ENCODE results near the gene ITK. TPM values are rescaled to one million over a fixed set of nuclear protein-coding genes. Genes with fewer than 3 reads are reported as not detected.

ITK gene
- total and polyA plus RNA-seq, 2 donors (not counting 3 experiments of a cell fraction or from before 2014, with no cell fraction given): not detected

GRCh38 chr5:157247267-157247666, 66.6 kb downstream of the ITK start:
- H3K4me1 ChIP-seq (ENCODE audit: control insufficient read depth, extremely low read depth, insufficient read depth, low read length): no peaks in the 10 kb centered on the region
- intact Hi-C loops (cut with micrococcal nuclease) (no loop called here), dilution Hi-C loops (cut with MboI; ENCODE audit: extremely low pct_ligation_motif_present, low sequenced_read_pairs) (no loop called here)
- DNase-seq (ENCODE audit: low read depth, low spot score) (no peak), FAIRE-seq (no peak)
- H3K27me3 ChIP-seq (ENCODE audit: control insufficient read depth in 2 of 2, insufficient read depth in 2 of 2, low read length in 2 of 2): no peaks in the 10 kb centered on the region
- TF ChIP-seq MYC (IDR thresholded peaks at IDR 0.05; ENCODE audit: low read depth, low read length): no peak
- no peak for TF ChIP-seq FOS (IDR thresholded peaks at IDR 0.05; ENCODE audit: borderline replicate concordance, insufficient read depth, low read length)
- TF ChIP-seq GATA2 (IDR thresholded peaks at IDR 0.05; ENCODE audit: insufficient read depth, insufficient read length, low read depth, low read length): no peak
- TF ChIP-seq POLR2AphosphoS5 (IDR thresholded peaks at IDR 0.05; ENCODE audit: insufficient read depth, low read depth, low read length): no peak
- no peak for TF ChIP-seq JUN (IDR thresholded peaks at IDR 0.05; ENCODE audit: borderline replicate concordance, insufficient read depth, insufficient read length, low read depth)
- no peak for TF ChIP-seq EZH2 (IDR thresholded peaks at IDR 0.05; ENCODE audit: borderline replicate concordance, low read depth, low read length, severe bottlenecking)
- POLR2A ChIA-PET: no interaction called here
- H3K79me2 ChIP-seq (ENCODE audit: control insufficient read depth, insufficient read depth, low read length): no peaks in the 10 kb centered on the region
- no TSS peak for BruUV-seq (replicated peaks)
- H2AFZ ChIP-seq (ENCODE audit: low read depth, low read length): no peak overlapping the region
- no peaks in the 10 kb centered on the region for H3K36me3 ChIP-seq (ENCODE audit: control insufficient read depth in 2 of 2, extremely low read depth in 1 of 2, insufficient read depth in 2 of 2, low read length in 2 of 2)
- no peak overlapping the region for H3K4me2 ChIP-seq (ENCODE audit: insufficient read depth, low read length)
- H3K27ac ChIP-seq (ENCODE audit: insufficient read depth, low read depth, low read length): no peak overlapping the region
- H3K9ac ChIP-seq (replicated peaks; ENCODE audit: extremely low read depth, insufficient read depth, low read length): no peak overlapping the region
- CTCF ChIA-PET: no interaction called here
- no peaks in the 10 kb centered on the region for H3K9me1 ChIP-seq (replicated peaks; ENCODE audit: control insufficient read depth, extremely low read depth, insufficient read depth, low read length)
- no peaks in the 10 kb centered on the region for H4K20me1 ChIP-seq (replicated peaks; ENCODE audit: control insufficient read depth, extremely low read depth, insufficient read depth, low read length)
- no peaks in the 10 kb centered on the region for H3K9me3 ChIP-seq (replicated peaks; ENCODE audit: control insufficient read depth, insufficient read depth, low read length)
- no peak overlapping the region for H3K4me3 ChIP-seq (replicated peaks in 1 of 3; ENCODE audit: insufficient read depth in 1 of 3, low read depth in 1 of 3, low read length in 3 of 3)

- dilution Hi-C loops (cut with MboI; ENCODE audit: extremely low pct_ligation_motif_present, low sequenced_read_pairs): no loop called here
- no peaks in the 10 kb centered on the region for H3K79me2 ChIP-seq (ENCODE audit: control insufficient read depth, insufficient read depth, low read length)
- CTCF ChIA-PET: interaction anchor here (0.9 to 1.4 kb wide), 2 partner anchors 16 to 64 kb away, joined by 3 read pairs; no protein-coding TSS in a partner anchor
- no peaks in the 10 kb centered on the region for H3K9me3 ChIP-seq (replicated peaks; ENCODE audit: control insufficient read depth, insufficient read depth, low read length)
- no TSS peak for BruUV-seq (replicated peaks)
- H3K27ac ChIP-seq (ENCODE audit: insufficient read depth, low read depth, low read length): no peak overlapping the region
- POLR2A ChIA-PET: no interaction called here
- H4K20me1 ChIP-seq (replicated peaks; ENCODE audit: control insufficient read depth, extremely low read depth, insufficient read depth, low read length): no peaks in the 10 kb centered on the region
- FAIRE-seq: no peak
- no peak overlapping the region for H3K4me3 ChIP-seq (replicated peaks in 1 of 3; ENCODE audit: insufficient read depth in 1 of 3, low read depth in 1 of 3, low read length in 3 of 3)
- TF ChIP-seq POLR2A (IDR thresholded peaks at IDR 0.05; ENCODE audit: low read depth, low read length) (no peak), MAX (IDR thresholded peaks at IDR 0.05; ENCODE audit: insufficient read depth, insufficient read length) (no peak), MYC (IDR thresholded peaks at IDR 0.05; ENCODE audit: low read depth, low read length) (no peak), FOS (IDR thresholded peaks at IDR 0.05; ENCODE audit: borderline replicate concordance, insufficient read depth, low read length) (no peak)
- TF ChIP-seq, protein P1, sequence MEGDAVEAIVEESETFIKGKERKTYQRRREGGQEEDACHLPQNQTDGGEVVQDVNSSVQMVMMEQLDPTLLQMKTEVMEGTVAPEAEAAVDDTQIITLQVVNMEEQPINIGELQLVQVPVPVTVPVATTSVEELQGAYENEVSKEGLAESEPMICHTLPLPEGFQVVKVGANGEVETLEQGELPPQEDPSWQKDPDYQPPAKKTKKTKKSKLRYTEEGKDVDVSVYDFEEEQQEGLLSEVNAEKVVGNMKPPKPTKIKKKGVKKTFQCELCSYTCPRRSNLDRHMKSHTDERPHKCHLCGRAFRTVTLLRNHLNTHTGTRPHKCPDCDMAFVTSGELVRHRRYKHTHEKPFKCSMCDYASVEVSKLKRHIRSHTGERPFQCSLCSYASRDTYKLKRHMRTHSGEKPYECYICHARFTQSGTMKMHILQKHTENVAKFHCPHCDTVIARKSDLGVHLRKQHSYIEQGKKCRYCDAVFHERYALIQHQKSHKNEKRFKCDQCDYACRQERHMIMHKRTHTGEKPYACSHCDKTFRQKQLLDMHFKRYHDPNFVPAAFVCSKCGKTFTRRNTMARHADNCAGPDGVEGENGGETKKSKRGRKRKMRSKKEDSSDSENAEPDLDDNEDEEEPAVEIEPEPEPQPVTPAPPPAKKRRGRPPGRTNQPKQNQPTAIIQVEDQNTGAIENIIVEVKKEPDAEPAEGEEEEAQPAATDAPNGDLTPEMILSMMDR (IDR thresholded peaks at IDR 0.05; ENCODE audit: extremely low read depth in 1 of 2, insufficient read depth in 1 of 2, low read depth in 1 of 2, low read length in 2 of 2): no peak
- H2AFZ ChIP-seq (ENCODE audit: low read depth, low read length): no peak overlapping the region
- H3K27me3 ChIP-seq (ENCODE audit: control insufficient read depth in 2 of 2, insufficient read depth in 2 of 2, low read length in 2 of 2): no peaks in the 10 kb centered on the region
- no peaks in the 10 kb centered on the region for H3K4me1 ChIP-seq (ENCODE audit: control insufficient read depth, extremely low read depth, insufficient read depth, low read length)
- H3K9me1 ChIP-seq (replicated peaks; ENCODE audit: control insufficient read depth, extremely low read depth, insufficient read depth, low read length): no peaks in the 10 kb centered on the region
- no peaks in the 10 kb centered on the region for H3K36me3 ChIP-seq (ENCODE audit: control insufficient read depth in 2 of 2, extremely low read depth in 1 of 2, insufficient read depth in 2 of 2, low read length in 2 of 2)
- H3K9ac ChIP-seq (replicated peaks; ENCODE audit: extremely low read depth, insufficient read depth, low read length): no peak overlapping the region
- intact Hi-C loops (cut with micrococcal nuclease): no loop called here
- no peak for DNase-seq (ENCODE audit: low read depth, low spot score)
- no peak overlapping the region for H3K4me2 ChIP-seq (ENCODE audit: insufficient read depth, low read length)
These were observed 68.3 kb downstream of the ITK start for GRCh38 chr5:157248821-157249470.

Measured in endothelial cell of umbilical vein (primary cell).